HEK293 (cell line): Measurements from ENCODE around the gene PEX14.

Experiments
- CTCF ChIA-PET: fragments of 350-600 bp; formaldehyde crosslinking; extraction: SDS; loops from one replicate; lab custom pipeline; 2021; ENCODE audit warnings: antibody characterized with exemption; lab: Yijun Ruan, JAX
- POLR2A ChIA-PET: fragments of 300-600 bp; formaldehyde crosslinking; extraction: SDS; loops from one replicate; lab custom pipeline; 2020; ENCODE audit warnings: antibody characterized with exemption, inconsistent platforms; lab: Yijun Ruan, JAX
- H3K27ac ChIP-seq: fragments of 200-500 bp; sonication (Bioruptor generic); 2 replicates; pipeline ENCODE4 v1.5.1; 2014; ENCODE audit warnings: low read depth, low read length, control low read depth, inconsistent platforms; ENCODE audit errors: extremely low read depth
- H3K36me3 ChIP-seq, 2 experiments: fragments of 200-500 bp in 1 of 2; sonication (Bioruptor generic) in 1 of 2; 1 replicate in 1 of 2; 2 replicates in 1 of 2; pipeline ENCODE4 v1.5.1; 2014 to 2017; ENCODE audit warnings: inconsistent platforms in 2 of 2, low read length in 2 of 2; ENCODE audit not compliant: control insufficient read depth in 2 of 2, insufficient read depth in 1 of 2
- H3K4me1 ChIP-seq: fragments of 200-500 bp; sonication (Bioruptor generic); 2 replicates; pipeline ENCODE4 v1.5.1; 2014; ENCODE audit warnings: mild to moderate bottlenecking, low read length, inconsistent platforms; ENCODE audit not compliant: control insufficient read depth, insufficient read depth
- H3K4me3 ChIP-seq: 2 replicates; pipeline ENCODE4 v1.5.1; 2011; ENCODE audit warnings: low read depth, mild to moderate bottlenecking, control low read depth, low read length, moderate library complexity
- H3K9me3 ChIP-seq: fragments of 200-500 bp; sonication (Bioruptor generic); 2 replicates; pipeline ENCODE4 v1.5.1; 2014; ENCODE audit warnings: low read depth, low read length, inconsistent platforms; ENCODE audit not compliant: control insufficient read depth, insufficient read depth
- GLIS1 ChIP-seq: fragments of 450-650 bp; formaldehyde crosslinking; IDR thresholded peaks from 2 replicates; pipeline ENCODE4 v1.5.1; 2016; ENCODE audit warnings: missing biosample characterization, missing genetic modification characterization
- MEIS1 ChIP-seq: sonication (generic); formaldehyde crosslinking; IDR thresholded peaks from 2 replicates; pipeline ENCODE4 v1.8.1; 2022; ENCODE audit warnings: missing genetic modification reagents, mild to moderate bottlenecking, borderline replicate concordance
- OVOL3 ChIP-seq: fragments of 450-650 bp; formaldehyde crosslinking; IDR thresholded peaks from 2 replicates; pipeline ENCODE4 v1.5.1; 2016; ENCODE audit warnings: missing biosample characterization, missing genetic modification characterization
- PATZ1 ChIP-seq: fragments of 450-650 bp; formaldehyde crosslinking; IDR thresholded peaks from 2 replicates; pipeline ENCODE4 v1.5.1; 2016; ENCODE audit warnings: missing biosample characterization, missing genetic modification characterization
- PRDM10 ChIP-seq: fragments of 450-650 bp; formaldehyde crosslinking; IDR thresholded peaks from 2 replicates; pipeline ENCODE4 v1.5.1; 2016; ENCODE audit warnings: missing biosample characterization, missing genetic modification characterization
- SCRT1 ChIP-seq: fragments of 450-650 bp; formaldehyde crosslinking; IDR thresholded peaks from 2 replicates; pipeline ENCODE4 v1.5.1; 2016; ENCODE audit warnings: missing biosample characterization, missing genetic modification characterization, borderline replicate concordance
- TSHZ1 ChIP-seq: fragments of 450-650 bp; formaldehyde crosslinking; IDR thresholded peaks from 2 replicates; pipeline ENCODE4 v1.5.1; 2016; ENCODE audit warnings: missing biosample characterization, missing genetic modification characterization, borderline replicate concordance
- ZNF121 ChIP-seq: fragments of 450-650 bp; formaldehyde crosslinking; IDR thresholded peaks from 2 replicates; pipeline ENCODE4 v1.5.1; 2016; ENCODE audit warnings: missing biosample characterization, missing genetic modification characterization
- ZNF202 ChIP-seq: fragments of 450-650 bp; formaldehyde crosslinking; IDR thresholded peaks from 2 replicates; pipeline ENCODE4 v1.5.1; 2016; ENCODE audit warnings: missing biosample characterization, missing genetic modification characterization, borderline replicate concordance
- ZNF266 ChIP-seq: fragments of 450-650 bp; formaldehyde crosslinking; IDR thresholded peaks from 2 replicates; pipeline ENCODE4 v1.5.1; 2016; ENCODE audit warnings: missing biosample characterization, missing genetic modification characterization, low read depth
- ZNF580 ChIP-seq: fragments of 450-650 bp; formaldehyde crosslinking; IDR thresholded peaks from 2 replicates; pipeline ENCODE4 v1.5.1; 2016; ENCODE audit warnings: missing biosample characterization, missing genetic modification characterization
- ZNF664 ChIP-seq: fragments of 450-650 bp; formaldehyde crosslinking; IDR thresholded peaks from 2 replicates; pipeline ENCODE4 v1.5.1; 2016; ENCODE audit warnings: missing biosample characterization, missing genetic modification characterization
- ZNF830 ChIP-seq: fragments of 450-650 bp; IDR thresholded peaks from 2 replicates; pipeline ENCODE4 v1.5.0; 2018; ENCODE audit warnings: missing biosample characterization, missing genetic modification characterization, low read depth, mild to moderate bottlenecking, moderate library complexity
- ZXDB ChIP-seq: fragments of 450-650 bp; formaldehyde crosslinking; IDR thresholded peaks from 2 replicates; pipeline ENCODE4 v1.5.1; 2016; ENCODE audit warnings: missing biosample characterization, missing genetic modification characterization
- TF ChIP-seq, protein P1 (sequence below): fragments of 450-650 bp; formaldehyde crosslinking; IDR thresholded peaks from 2 replicates; pipeline ENCODE4 v1.5.1; 2017; ENCODE audit warnings: missing biosample characterization, missing genetic modification characterization
- TF ChIP-seq, protein P2 (sequence below): fragments of 450-650 bp; formaldehyde crosslinking; IDR thresholded peaks from 2 replicates; pipeline ENCODE4 v1.5.1; 2017; ENCODE audit warnings: missing biosample characterization, missing genetic modification characterization
- TF ChIP-seq, protein P3 (sequence below): fragments of 450-650 bp; IDR thresholded peaks from 2 replicates; pipeline ENCODE4 v1.5.1; 2018; ENCODE audit warnings: missing biosample characterization, mild to moderate bottlenecking, missing genetic modification characterization

Gene PEX14

GRCh38 chr1:10525208-10525607 lies 50.5 kb downstream of the PEX14 start:
- CTCF ChIA-PET = interaction anchor here (0.6 to 2.2 kb wide), 6 partner anchors 13 to 417 kb away, joined by 3 to 5 read pairs (median 5); no protein-coding TSS in a partner anchor
- TF ChIP-seq ZNF580 (tag by site-specific recombination) (no peak), GLIS1 (tag by site-specific recombination) (no peak), SCRT1 (no peak), ZNF202 (tag by site-specific recombination) (no peak), OVOL3 (no peak), PATZ1 (tag by site-specific recombination) (no peak), ZNF830 (no peak), ZNF121 (no peak), TSHZ1 (tag by site-specific recombination) (no peak), ZNF664 (no peak), MEIS1 (no peak), PRDM10 (tag by site-specific recombination) (no peak), ZXDB (tag by site-specific recombination) (no peak), ZNF266 (no peak)
- TF ChIP-seq, protein P1, sequence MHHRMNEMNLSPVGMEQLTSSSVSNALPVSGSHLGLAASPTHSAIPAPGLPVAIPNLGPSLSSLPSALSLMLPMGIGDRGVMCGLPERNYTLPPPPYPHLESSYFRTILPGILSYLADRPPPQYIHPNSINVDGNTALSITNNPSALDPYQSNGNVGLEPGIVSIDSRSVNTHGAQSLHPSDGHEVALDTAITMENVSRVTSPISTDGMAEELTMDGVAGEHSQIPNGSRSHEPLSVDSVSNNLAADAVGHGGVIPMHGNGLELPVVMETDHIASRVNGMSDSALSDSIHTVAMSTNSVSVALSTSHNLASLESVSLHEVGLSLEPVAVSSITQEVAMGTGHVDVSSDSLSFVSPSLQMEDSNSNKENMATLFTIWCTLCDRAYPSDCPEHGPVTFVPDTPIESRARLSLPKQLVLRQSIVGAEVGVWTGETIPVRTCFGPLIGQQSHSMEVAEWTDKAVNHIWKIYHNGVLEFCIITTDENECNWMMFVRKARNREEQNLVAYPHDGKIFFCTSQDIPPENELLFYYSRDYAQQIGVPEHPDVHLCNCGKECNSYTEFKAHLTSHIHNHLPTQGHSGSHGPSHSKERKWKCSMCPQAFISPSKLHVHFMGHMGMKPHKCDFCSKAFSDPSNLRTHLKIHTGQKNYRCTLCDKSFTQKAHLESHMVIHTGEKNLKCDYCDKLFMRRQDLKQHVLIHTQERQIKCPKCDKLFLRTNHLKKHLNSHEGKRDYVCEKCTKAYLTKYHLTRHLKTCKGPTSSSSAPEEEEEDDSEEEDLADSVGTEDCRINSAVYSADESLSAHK = no peak
- TF ChIP-seq, protein P2, sequence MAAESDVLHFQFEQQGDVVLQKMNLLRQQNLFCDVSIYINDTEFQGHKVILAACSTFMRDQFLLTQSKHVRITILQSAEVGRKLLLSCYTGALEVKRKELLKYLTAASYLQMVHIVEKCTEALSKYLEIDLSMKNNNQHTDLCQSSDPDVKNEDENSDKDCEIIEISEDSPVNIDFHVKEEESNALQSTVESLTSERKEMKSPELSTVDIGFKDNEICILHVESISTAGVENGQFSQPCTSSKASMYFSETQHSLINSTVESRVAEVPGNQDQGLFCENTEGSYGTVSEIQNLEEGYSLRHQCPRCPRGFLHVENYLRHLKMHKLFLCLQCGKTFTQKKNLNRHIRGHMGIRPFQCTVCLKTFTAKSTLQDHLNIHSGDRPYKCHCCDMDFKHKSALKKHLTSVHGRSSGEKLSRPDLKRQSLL (tag by site-specific recombination) = no peak
- TF ChIP-seq, protein P3, sequence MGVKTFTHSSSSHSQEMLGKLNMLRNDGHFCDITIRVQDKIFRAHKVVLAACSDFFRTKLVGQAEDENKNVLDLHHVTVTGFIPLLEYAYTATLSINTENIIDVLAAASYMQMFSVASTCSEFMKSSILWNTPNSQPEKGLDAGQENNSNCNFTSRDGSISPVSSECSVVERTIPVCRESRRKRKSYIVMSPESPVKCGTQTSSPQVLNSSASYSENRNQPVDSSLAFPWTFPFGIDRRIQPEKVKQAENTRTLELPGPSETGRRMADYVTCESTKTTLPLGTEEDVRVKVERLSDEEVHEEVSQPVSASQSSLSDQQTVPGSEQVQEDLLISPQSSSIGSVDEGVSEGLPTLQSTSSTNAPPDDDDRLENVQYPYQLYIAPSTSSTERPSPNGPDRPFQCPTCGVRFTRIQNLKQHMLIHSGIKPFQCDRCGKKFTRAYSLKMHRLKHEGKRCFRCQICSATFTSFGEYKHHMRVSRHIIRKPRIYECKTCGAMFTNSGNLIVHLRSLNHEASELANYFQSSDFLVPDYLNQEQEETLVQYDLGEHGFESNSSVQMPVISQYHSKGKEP (tag by site-specific recombination) = no peak
- TF ChIP-seq, all 188 proteins: peak for 0
- H3K36me3 ChIP-seq = no peaks in the 10 kb centered on the region
- no peak overlapping the region for H3K4me3 ChIP-seq
- POLR2A ChIA-PET = no interaction called here
- H3K4me1 ChIP-seq = no peaks in the 10 kb centered on the region
- no peak overlapping the region for H3K27ac ChIP-seq
- H3K9me3 ChIP-seq = no peaks in the 10 kb centered on the region
